ENCODE data around the gene PTGER3. TPM values are rescaled to one million over a fixed set of nuclear protein-coding genes. Genes with fewer than 3 reads are reported as not detected.

Gene PTGER3
- total and polyA plus RNA-seq, 10 of the 15 experiments (the other 5 are each of a cell fraction or from before 2014, with no cell fraction given) = under 0.01 to 0.04 (median 0.02) TPM; not detected in 7

- Histone ChIP-seq H3K4me1 (ENCODE audit: control insufficient read depth, insufficient read depth, low read length) (peaks cover 7% of the 10 kb centered on the region; the same call in 1 of the 2 replicates), H3K4me2 (ENCODE audit: control insufficient read depth, insufficient read depth) (no peak overlapping the region), H3K79me2 (ENCODE audit: control insufficient read depth, insufficient read depth, low read length) (peaks cover 13% of the 10 kb centered on the region), H2AFZ (ENCODE audit: control insufficient read depth, low read depth, low read length) (no peak overlapping the region), H3K9ac (ENCODE audit: control insufficient read depth, insufficient read depth, low read length) (no peak overlapping the region), H3K36me3 (ENCODE audit: control insufficient read depth in 2 of 2, insufficient read depth in 2 of 2, low read length in 1 of 2) (peaks cover 4 to 25% of the 10 kb centered on the region in 2 experiments), H4K20me1 (ENCODE audit: control insufficient read depth, insufficient read depth) (no peaks in the 10 kb centered on the region), H3K27ac (ENCODE audit: control insufficient read depth, insufficient read depth) (no peak overlapping the region), H3K4me3 (no peak overlapping the region), H3K9me3 (replicated peaks; ENCODE audit: control insufficient read depth, insufficient read depth, low read length) (no peaks in the 10 kb centered on the region), H3K27me3 (replicated peaks in 1 of 2; ENCODE audit: control insufficient read depth in 2 of 2, insufficient read depth in 2 of 2, low read length in 1 of 2) (no peaks in the 10 kb centered on the region)
- ChIA-PET CTCF (no interaction called here), RAD21 (ENCODE audit: unreplicated experiment) (no interaction called here), POLR2A (no interaction called here), SMC1A (ENCODE audit: uncharacterized antibody, unreplicated experiment) (no interaction called here)
- FAIRE-seq = no peak
- BruUV-seq (replicated peaks) = no TSS peak
- no peak for ATAC-seq
- WGBS (ENCODE audit: insufficient coverage, insufficient replicate concordance, low lambda C conversion rate, missing lambda C conversion rate) = 89% methylated on average over 4 of the region's 4 CpGs
- TF ChIP-seq MTA3 (IDR thresholded peaks at IDR 0.05; ENCODE audit: borderline replicate concordance, low read length) (no peak), CREB1 (IDR thresholded peaks at IDR 0.05; ENCODE audit: low read depth) (no peak), SMARCA5 (IDR thresholded peaks at IDR 0.05) (no peak), ATF7 (IDR thresholded peaks at IDR 0.05; ENCODE audit: low read depth) (no peak), BCLAF1 (IDR thresholded peaks at IDR 0.05) (no peak), FOS (IDR thresholded peaks at IDR 0.05; ENCODE audit: borderline replicate concordance, extremely low read depth, insufficient read length) (no peak), WRNIP1 (IDR thresholded peaks at IDR 0.05; ENCODE audit: borderline replicate concordance, low read depth, low read length) (no peak), ZNF622 (IDR thresholded peaks at IDR 0.05) (no peak), NFYA (IDR thresholded peaks at IDR 0.05; ENCODE audit: borderline replicate concordance, low read depth, low read length) (no peak), ZNF217 (IDR thresholded peaks at IDR 0.05) (no peak), YBX1 (IDR thresholded peaks at IDR 0.05) (no peak), CHD1 (IDR thresholded peaks at IDR 0.05; ENCODE audit: low read depth, low read length) (no peak)
- intact Hi-C loops (cut with micrococcal nuclease; ENCODE audit: unreplicated experiment) (no loop called here), in situ Hi-C loops (cut with MboI) (loop anchor here (10.0 kb wide), 1 partner anchor 837 kb away; no protein-coding TSS in a partner anchor)
- no peak for DNase-seq (ENCODE audit: low read depth, low spot score)
Observed at GRCh38 chr1:71071720-71072119, 24.1 kb upstream of the PTGER3 start.

Data from GM12878 (cell line).